Fibroblast of peridontal ligament (primary cell): ENCODE results near the gene MOB3B.

Experiments
- DNase-seq: peaks from one replicate; pipeline ENCODE4 v3.0.0-alpha.2; 2010; ENCODE audit errors: extremely low read depth

Gene MOB3B

GRCh38 chr9:27447031-27447683, 82.5 kb downstream of the MOB3B start:
- no peak for DNase-seq

- DNase-seq = no peak
These were observed 83.9 kb downstream of the MOB3B start for GRCh38 chr9:27445688-27446087.

- no peak for DNase-seq
These were observed 84.5 kb downstream of the MOB3B start for GRCh38 chr9:27445057-27445595.

GRCh38 chr9:27442464-27442863, 87.2 kb downstream of the MOB3B start:
- no peak for DNase-seq

GRCh38 chr9:27441741-27442070, 87.9 kb downstream of the MOB3B start:
- no peak for DNase-seq

- no peak for DNase-seq
These were observed 88.5 kb downstream of the MOB3B start for GRCh38 chr9:27440888-27441740.

- no peak for DNase-seq
These were observed 91.1 kb downstream of the MOB3B start for GRCh38 chr9:27438522-27438921.

- DNase-seq = no peak
These were observed 91.8 kb downstream of the MOB3B start for GRCh38 chr9:27437652-27438373.

GRCh38 chr9:27436234-27436633, 93.4 kb downstream of the MOB3B start:
- DNase-seq = no peak

GRCh38 chr9:27433631-27434325, 95.8 kb downstream of the MOB3B start:
- no peak for DNase-seq

GRCh38 chr9:27432308-27432707, 97.3 kb downstream of the MOB3B start:
- no peak for DNase-seq

- no peak for DNase-seq
These were observed 98.0 kb downstream of the MOB3B start for GRCh38 chr9:27431543-27432147.

- no peak for DNase-seq
These were observed 98.7 kb downstream of the MOB3B start for GRCh38 chr9:27430750-27431535.

GRCh38 chr9:27429917-27430316, 99.7 kb downstream of the MOB3B start:
- no peak for DNase-seq

GRCh38 chr9:27429436-27429835, 100.2 kb downstream of the MOB3B start:
- no peak for DNase-seq

- DNase-seq = no peak
These were observed 101.1 kb downstream of the MOB3B start for GRCh38 chr9:27428551-27428950.

- no peak for DNase-seq
These were observed 102.4 kb downstream of the MOB3B start for GRCh38 chr9:27427272-27427643.

- no peak for DNase-seq
These were observed 102.9 kb downstream of the MOB3B start for GRCh38 chr9:27426511-27427271.

GRCh38 chr9:27425827-27426510, 103.6 kb downstream of the MOB3B start:
- DNase-seq = no peak
